GM18868 (cell line): ENCODE data around the gene TMEM182.
A peak's percentile ranks its signal among the peaks of the same experiment; 100 is the strongest.

Experiments
- ATAC-seq: cut with Tn5 transposase; IDR thresholded peaks from one replicate; pipeline ENCODE4 v1.9.1; 2021; ENCODE audit warnings: mild to moderate bottlenecking, moderate library complexity; ENCODE audit not compliant: unreplicated experiment

TMEM182 gene

GRCh38 chr2:102761763-102762162 is at the start of gene TMEM182:
Gene TMEM182, plus strand, starts transcription at chr2:102762031. Its CDS starts 187 bp downstream, at chr2:102762218.
- ATAC-seq = no peak

- ATAC-seq = no peak
Observed at GRCh38 chr2:102717308-102718018, 44.4 kb upstream of the TMEM182 start.

GRCh38 chr2:102718387-102719316 is 43.2 kb upstream of the TMEM182 start:
- no peak for ATAC-seq

GRCh38 chr2:102724016-102724490 is 37.8 kb upstream of the TMEM182 start:
- ATAC-seq = no peak

GRCh38 chr2:102724553-102724952 is 37.3 kb upstream of the TMEM182 start:
- no peak for ATAC-seq

DNA sequence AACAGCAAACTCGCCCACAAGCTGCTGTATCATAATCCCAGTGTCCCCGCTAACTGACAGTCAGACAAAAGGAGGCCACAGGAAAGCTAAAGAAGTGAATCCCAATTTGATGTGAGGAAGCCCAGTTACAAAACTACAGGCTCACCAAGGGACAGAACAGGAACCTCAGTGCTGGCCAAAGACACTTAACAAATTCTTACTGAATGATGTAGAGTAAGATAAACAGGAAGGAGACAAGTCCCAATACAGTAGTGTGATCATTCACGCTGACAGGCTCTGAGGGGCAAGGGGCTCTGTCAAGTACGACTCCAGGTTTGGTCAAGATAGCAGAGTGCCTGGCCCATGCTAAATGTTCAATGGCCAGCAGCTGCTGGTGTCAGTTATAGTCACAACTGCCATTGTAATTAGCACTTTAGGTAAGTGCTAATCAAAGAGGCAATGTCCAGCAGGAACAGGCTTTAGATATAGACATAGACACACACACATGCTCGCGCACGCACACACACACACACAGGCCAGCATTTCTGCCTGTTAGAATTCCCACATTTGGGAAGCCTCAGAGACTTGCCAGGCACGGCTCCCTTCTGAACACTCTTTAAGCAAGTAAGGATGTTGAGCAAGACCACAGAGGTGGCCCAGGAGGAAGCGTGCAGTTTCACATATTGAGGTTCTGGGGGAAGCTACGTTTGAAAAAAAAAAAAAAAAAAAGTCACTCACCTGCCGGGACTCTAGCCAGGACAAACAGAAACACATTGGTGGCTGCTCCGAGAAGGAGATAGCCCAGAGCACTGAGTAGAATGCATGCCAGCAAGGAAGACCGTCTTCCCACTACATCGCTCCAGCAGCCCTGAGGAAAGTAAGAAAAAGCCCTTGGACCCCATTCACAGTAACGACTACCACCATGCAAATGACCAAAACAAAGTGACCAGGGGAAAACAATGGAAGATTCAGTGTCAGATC is 35.4 kb upstream of the TMEM182 start:
- no peak for ATAC-seq

DNA sequence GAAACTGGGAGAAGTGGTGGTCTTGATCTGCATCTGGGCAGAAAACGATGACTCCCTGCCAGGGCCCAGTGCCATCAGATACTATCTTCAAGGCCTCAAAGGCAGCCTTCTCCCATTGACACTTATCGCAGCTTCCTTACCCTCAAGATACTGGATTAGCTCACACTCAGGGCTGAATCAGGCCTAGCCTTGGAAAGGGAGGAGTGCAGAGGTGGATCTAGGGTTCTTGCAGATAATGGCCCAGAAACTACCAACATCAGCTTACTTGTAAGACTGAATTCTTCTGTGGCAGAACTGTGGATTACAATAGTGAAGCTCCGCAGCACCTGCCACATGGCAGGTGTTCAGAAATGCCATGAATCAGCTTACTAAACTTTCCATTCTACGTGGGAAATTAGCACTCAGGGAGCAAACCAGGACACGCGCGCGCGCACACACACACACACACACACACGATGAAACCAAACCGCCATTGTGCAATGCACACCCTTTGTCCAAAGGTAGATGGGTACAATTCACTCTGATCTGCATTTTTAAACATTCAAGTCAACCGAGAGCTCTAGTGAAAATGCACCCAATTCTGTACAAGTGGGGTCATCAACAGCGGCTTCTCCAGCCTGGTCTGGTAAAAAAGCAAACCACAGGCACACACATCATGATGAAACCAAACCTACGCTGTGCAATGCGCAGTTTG is 26.3 kb upstream of the TMEM182 start:
- ATAC-seq = no peak

DNA sequence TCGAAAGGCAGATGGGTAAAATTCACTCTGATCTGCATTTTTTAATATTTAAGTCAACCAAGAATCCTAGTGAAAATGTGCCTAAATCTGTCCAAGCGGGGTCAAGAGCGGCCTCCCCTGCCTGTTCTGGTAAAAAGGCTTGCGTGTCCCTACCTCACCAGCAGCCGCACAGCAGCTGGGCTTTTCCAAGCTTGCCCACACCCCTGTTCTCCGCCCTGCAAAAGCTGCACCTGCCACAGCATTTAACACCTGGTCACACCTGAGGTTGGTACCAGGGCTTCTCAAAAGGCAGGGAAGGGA is 25.8 kb upstream of the TMEM182 start:
- ATAC-seq = peak; percentile 30

DNA sequence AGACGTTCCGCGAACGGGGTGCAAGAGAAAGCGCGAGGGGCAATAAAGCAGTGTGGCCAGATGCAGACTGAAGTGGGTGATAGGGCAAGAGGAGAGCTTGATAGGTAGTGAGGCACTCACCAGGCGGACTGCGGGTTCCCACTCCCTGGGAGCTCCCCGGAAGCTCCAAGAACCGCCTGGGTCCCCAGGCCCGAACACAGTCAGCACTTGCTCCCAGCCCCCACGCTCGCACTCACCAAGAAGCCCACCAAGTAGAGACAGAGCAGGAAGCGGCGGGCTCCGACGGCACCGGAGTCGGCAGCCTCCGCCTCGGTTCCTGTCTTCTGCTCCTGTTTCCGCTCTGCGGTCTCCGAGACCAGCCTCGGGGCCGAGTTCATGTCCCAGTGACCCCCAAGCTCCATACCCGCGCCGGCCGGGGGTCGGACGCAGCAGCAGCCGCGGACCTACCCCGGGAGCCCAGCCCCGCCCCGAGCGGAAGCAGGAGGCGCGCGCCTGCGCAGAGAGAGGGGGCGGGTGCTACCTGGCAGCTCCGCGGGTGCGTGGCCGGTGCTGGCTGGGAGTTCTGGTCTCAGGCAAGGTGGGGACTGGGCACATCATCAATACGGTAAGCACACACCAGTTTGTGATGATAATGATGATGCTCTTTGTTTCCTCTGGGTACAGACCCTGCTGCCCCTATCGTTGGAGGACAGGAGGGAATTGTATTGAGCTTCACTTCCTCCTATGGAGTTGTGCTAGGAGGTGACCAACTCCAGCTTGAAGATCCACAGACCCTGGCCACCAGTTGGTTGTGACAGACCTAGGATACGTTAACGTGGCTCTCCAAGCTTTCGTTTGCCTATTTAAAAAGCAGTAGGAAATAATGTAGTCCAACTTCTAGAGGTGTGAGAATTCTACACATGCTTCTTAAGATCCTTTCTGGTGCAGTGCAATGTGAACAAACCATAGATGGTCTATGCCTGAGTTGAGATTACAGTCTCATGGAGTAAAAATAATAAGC is 25.1 kb upstream of the TMEM182 start:
- ATAC-seq = peak; percentile 91

GRCh38 chr2:102737431-102737830 is 24.4 kb upstream of the TMEM182 start:
- peak; percentile 47 for ATAC-seq

DNA sequence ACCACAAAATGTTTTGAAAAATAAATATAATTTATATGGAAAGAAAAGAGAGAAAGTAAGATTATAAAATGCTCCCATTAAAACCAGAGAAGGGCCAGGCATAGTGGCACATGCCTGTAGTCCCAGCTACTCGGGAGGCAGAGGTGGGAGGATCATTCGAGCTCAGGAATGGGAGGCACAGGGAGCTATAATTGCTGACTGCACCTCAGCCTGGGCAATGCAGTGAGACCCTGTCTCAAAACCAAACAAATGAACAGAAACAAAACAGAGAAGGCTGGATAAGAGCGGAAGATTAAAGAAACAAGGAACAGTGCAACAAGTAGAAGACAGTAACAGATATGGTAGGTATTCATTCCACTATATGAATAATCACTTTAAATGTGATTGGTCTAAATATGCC is 18.6 kb upstream of the TMEM182 start:
- ATAC-seq = no peak

DNA sequence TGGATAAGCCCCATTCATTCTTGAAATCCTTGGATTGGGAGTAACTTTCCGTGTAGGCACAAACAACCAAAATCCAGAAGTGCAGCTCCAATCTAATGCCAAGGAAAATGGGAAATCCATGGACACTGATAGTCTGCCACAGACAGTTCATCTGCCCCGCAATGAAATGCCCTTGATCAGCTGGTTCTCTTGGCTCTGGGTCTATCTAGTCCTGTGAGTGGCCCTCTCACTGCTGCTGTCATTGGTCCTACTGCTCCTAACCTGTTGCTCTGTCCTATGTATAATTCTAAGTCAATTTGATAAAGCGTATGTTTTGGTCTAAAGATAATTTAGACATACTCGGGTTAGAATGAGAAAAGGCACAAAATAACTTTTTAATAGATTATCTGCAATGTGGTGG is 13.7 kb upstream of the TMEM182 start:
- ATAC-seq = no peak

GRCh38 chr2:102749938-102750337 is 11.9 kb upstream of the TMEM182 start:
- ATAC-seq = peak; percentile 88

- peak; percentile 55 for ATAC-seq
Observed at GRCh38 chr2:102753563-102754159, 8.2 kb upstream of the TMEM182 start.

- no peak for ATAC-seq
Observed at GRCh38 chr2:102754456-102755145, 7.2 kb upstream of the TMEM182 start.

DNA sequence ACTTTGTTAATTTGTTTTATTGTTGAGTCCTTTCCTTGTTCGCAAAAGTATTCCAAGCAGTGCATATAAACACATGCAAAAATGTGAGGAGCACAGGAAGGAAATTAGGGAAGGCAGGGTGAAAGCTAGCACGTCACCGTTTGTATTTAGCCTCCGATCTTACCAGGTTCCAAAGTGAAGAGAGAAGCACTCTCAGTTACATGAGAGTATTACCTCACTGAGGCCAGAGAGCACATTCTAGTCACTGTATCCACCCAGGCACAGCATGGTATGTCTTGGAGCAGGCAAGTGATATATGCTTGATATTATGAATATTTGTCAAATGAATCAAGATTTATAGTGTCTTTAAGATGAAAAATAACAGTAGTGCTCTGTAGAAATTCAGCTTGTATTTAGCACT is 6.5 kb upstream of the TMEM182 start:
- no peak for ATAC-seq

DNA sequence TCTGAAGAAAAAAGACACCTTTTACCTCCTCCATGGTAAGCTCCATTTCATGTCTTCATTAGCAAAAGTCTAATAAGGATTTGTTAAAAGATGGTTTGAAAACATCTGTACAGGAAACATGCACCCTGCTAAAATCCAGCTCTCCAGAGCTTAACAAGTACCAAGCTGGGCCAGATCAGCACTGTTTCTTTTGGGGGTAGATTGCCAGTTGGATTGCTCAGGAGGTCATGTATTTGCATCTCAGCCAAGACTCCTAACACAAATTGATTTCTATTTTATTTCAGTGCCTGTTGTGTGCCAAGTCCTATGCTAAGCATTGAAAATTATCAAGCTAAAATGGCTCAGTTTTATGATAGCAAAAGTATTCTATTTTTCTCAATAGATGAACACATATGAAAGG is 3.4 kb upstream of the TMEM182 start:
- ATAC-seq = no peak

GRCh38 chr2:102764083-102764482 is 2.3 kb downstream of the TMEM182 start:
- ATAC-seq = no peak
